Activated CD8-positive, alpha-beta T cell treated with anti-CD3 and anti-CD28 coated beads for 36 hours (primary cell): ENCODE data around the gene B4GAT1. TPM values are rescaled to one million over a fixed set of nuclear protein-coding genes. Genes with fewer than 3 reads are reported as not detected.
"Not testable (repeated sequence)": the region's sequence is repeated elsewhere in the genome, so short reads cannot be mapped to it uniquely, and the experiment has no call there.

ENCODE experiments used
- ATAC-seq: fragments of 200-7000 bp; cut with Tn5 transposase; one replicate; pipeline ENCODE4 v1.10.0; 2021; ENCODE audit warnings: mild to moderate bottlenecking, moderate library complexity
- CTCF ChIA-PET: fragments of 350-600 bp; sonication (Branson Sonifier 250); formaldehyde crosslinking; loops from one replicate; lab custom pipeline; 2021; ENCODE audit warnings: antibody characterized with exemption; lab: Charles Lee
- POLR2A ChIA-PET: fragments of 350-600 bp; sonication (Branson Sonifier 250); formaldehyde crosslinking; loops from one replicate; lab custom pipeline; 2021; ENCODE audit warnings: antibody characterized with exemption; lab: Charles Lee
- DNase-seq: peaks from one replicate; pipeline ENCODE4 v3.0.0-alpha.2; 2020
- H3K27ac Mint-ChIP-seq: one replicate; pipeline ENCODE4 v1.8.0; 2021; ENCODE audit warnings: mild to moderate bottlenecking, mixed read lengths
- H3K27me3 Mint-ChIP-seq: one replicate; pipeline ENCODE4 v1.8.0; 2021; ENCODE audit warnings: mixed read lengths
- H3K36me3 Mint-ChIP-seq: one replicate; pipeline ENCODE4 v1.8.0; 2021; ENCODE audit warnings: low read depth, mixed read lengths
- H3K4me1 Mint-ChIP-seq: one replicate; pipeline ENCODE4 v1.8.0; 2021; ENCODE audit warnings: low read depth, mixed read lengths
- H3K4me3 Mint-ChIP-seq: one replicate; pipeline ENCODE4 v1.8.0; 2021; ENCODE audit warnings: mild to moderate bottlenecking, moderate library complexity, mixed read lengths
- H3K9me3 Mint-ChIP-seq: one replicate; pipeline ENCODE4 v1.8.0; 2021; ENCODE audit warnings: mixed read lengths
- CTCF ChIP-seq: fragments of 200-600 bp; IDR thresholded peaks from one replicate; pipeline ENCODE4 v1.8.0; 2022; ENCODE audit warnings: antibody characterized with exemption, mild to moderate bottlenecking
- intact Hi-C: fragments of 100-400 bp; cut with micrococcal nuclease; formaldehyde crosslinking; loops from one replicate; pipeline ENCODE4 v1.10.0; 2022
- total RNA-seq, 2 experiments: library from RNA; stranded (reverse); gene quantifications; one replicate each; pipeline ENCODE4 v1.2.3, GENCODE V29; 2021

B4GAT1 gene
- total RNA-seq, 2 experiments from 2014 or later: 9.4 to 9.5 TPM

- DNase-seq: peak; percentile 95
- peak; percentile 80 for ATAC-seq
- Mint-ChIP-seq H3K9me3 (no peaks in the 10 kb centered on the region), H3K4me1 (peaks cover 4% of the 10 kb centered on the region), H3K27me3 (no peaks in the 10 kb centered on the region), H3K36me3 (no peaks in the 10 kb centered on the region), H3K4me3 (peak overlapping the region; percentile 18), H3K27ac (no peak overlapping the region)
- intact Hi-C loops: loop anchor here (5.0 kb wide), 1 partner anchor 74 kb away; no protein-coding TSS in a partner anchor
- ChIA-PET POLR2A (interaction anchor here (0.9 to 1.3 kb wide), 3 partner anchors 9 to 39 kb away, joined by 3 to 5 read pairs (median 4); partner anchors contain the start of gene B4GAT1), CTCF (interaction anchor here (0.7 to 8.7 kb wide), 47 partner anchors 9 to 280 kb away, joined by 3 to 149 read pairs (median 6); partner anchors contain the start of genes B4GAT1, BBS1, CD248 and DPP3)
- TF ChIP-seq CTCF: peak; percentile 87
Measured at GRCh38 chr11:66386171-66387069, 39.0 kb upstream of the B4GAT1 start.

- H3K36me3 Mint-ChIP-seq, H3K4me1 Mint-ChIP-seq, H3K9me3 Mint-ChIP-seq, H3K27ac Mint-ChIP-seq, H3K4me3 Mint-ChIP-seq, POLR2A ChIA-PET, H3K27me3 Mint-ChIP-seq, intact Hi-C loops, ATAC-seq, DNase-seq: not testable (repeated sequence)
- CTCF ChIA-PET: interaction anchor here (1.1 to 8.7 kb wide), 6 partner anchors 11 to 71 kb away, joined by 3 to 149 read pairs (median 18); partner anchors contain the start of genes CD248 and SLC29A2
Measured at GRCh38 chr11:66384316-66384715, 36.9 kb upstream of the B4GAT1 start.

- H3K4me3 Mint-ChIP-seq, H3K27me3 Mint-ChIP-seq, intact Hi-C loops, H3K27ac Mint-ChIP-seq, H3K9me3 Mint-ChIP-seq, H3K36me3 Mint-ChIP-seq, H3K4me1 Mint-ChIP-seq: not testable (repeated sequence)
- ATAC-seq (peak; percentile 30), DNase-seq (peak; percentile 52)
- CTCF ChIA-PET: interaction anchor here (2.0 to 3.0 kb wide), 2 partner anchors 9 to 69 kb away, joined by 9 to 18 read pairs; no protein-coding TSS in a partner anchor
- POLR2A ChIA-PET: interaction anchor here (1.0 kb wide), 2 partner anchors 13 to 69 kb away, joined by 3 read pairs; no protein-coding TSS in a partner anchor
Measured at GRCh38 chr11:66380264-66380663, 32.8 kb upstream of the B4GAT1 start.

GRCh38 chr11:66373690-66374287 lies 26.4 kb upstream of the B4GAT1 start:
- ATAC-seq, H3K27ac Mint-ChIP-seq, H3K9me3 Mint-ChIP-seq, DNase-seq, H3K27me3 Mint-ChIP-seq, intact Hi-C loops, H3K36me3 Mint-ChIP-seq: not testable (repeated sequence)
- H3K4me3 Mint-ChIP-seq: peak overlapping the region; percentile 6
- ChIA-PET POLR2A (interaction anchor here (1.0 to 1.3 kb wide), 2 partner anchors 15 to 29 kb away, joined by 3 to 4 read pairs; partner anchors contain the start of gene BRMS1), CTCF (interaction anchor here (5.4 to 10.5 kb wide), 2 partner anchors 12 to 15 kb away, joined by 34 to 84 read pairs; no protein-coding TSS in a partner anchor)
- H3K4me1 Mint-ChIP-seq: peaks cover 21% of the 10 kb centered on the region

GRCh38 chr11:66373265-66373664 lies 25.8 kb upstream of the B4GAT1 start:
- DNase-seq: no peak
- no peak for TF ChIP-seq CTCF
- Mint-ChIP-seq H3K36me3 (peaks cover 9% of the 10 kb centered on the region), H3K9me3 (no peaks in the 10 kb centered on the region), H3K27ac (no peak overlapping the region), H3K4me1 (peaks cover 21% of the 10 kb centered on the region), H3K4me3 (peak overlapping the region; percentile 6), H3K27me3 (no peaks in the 10 kb centered on the region)
- ChIA-PET CTCF (interaction anchor here (1.9 to 10.5 kb wide), 3 partner anchors 12 to 62 kb away, joined by 7 to 84 read pairs (median 34); no protein-coding TSS in a partner anchor), POLR2A (interaction anchor here (1.0 to 1.3 kb wide), 3 partner anchors 9 to 28 kb away, joined by 3 to 4 read pairs (median 3); partner anchors contain the start of gene BRMS1)
- no peak for ATAC-seq
- intact Hi-C loops: no loop called here
